K562 (cell line): ENCODE results near the gene FKRP. TPM values are rescaled to one million over a fixed set of nuclear protein-coding genes. Genes with fewer than 3 reads are reported as not detected.

Source experiments
- CCNT2 ChIP-seq: IDR thresholded peaks from 2 replicates; pipeline ENCODE4 v1.6.1; 2011; ENCODE audit warnings: borderline replicate concordance, low read depth, mild to moderate bottlenecking, moderate library complexity, mixed read lengths, low read length; ENCODE audit not compliant: insufficient read length; ENCODE audit errors: extremely low read depth
- CHD1 ChIP-seq: fragments of 200-600 bp; sonication (generic); IDR thresholded peaks from one replicate; pipeline ENCODE4 v1.6.1; 2012; ENCODE audit warnings: mild to moderate bottlenecking, moderate library complexity, low read length, inconsistent platforms
- EZH2 ChIP-seq: IDR thresholded peaks from 2 replicates; pipeline ENCODE4 v1.6.1; 2012; ENCODE audit warnings: low read depth, mild to moderate bottlenecking, inconsistent platforms, low read length, borderline replicate concordance
- HIVEP1 ChIP-seq: fragments of 250-450 bp; sonication (Bioruptor Pico); IDR thresholded peaks from 2 replicates; pipeline ENCODE4 v1.4.0; 2020; ENCODE audit warnings: mild to moderate bottlenecking
- KDM1A ChIP-seq, 2 experiments: fragments of 450-650 bp; IDR thresholded peaks; 2 replicates each; pipeline ENCODE4 v1.6.1; 2016; ENCODE audit warnings: mild to moderate bottlenecking in 2 of 2
- LARP7 ChIP-seq: fragments of 450-650 bp; IDR thresholded peaks from 2 replicates; pipeline ENCODE4 v1.6.1; 2016
- MTA3 ChIP-seq: fragments of 450-650 bp; formaldehyde crosslinking; IDR thresholded peaks from 2 replicates; pipeline ENCODE4 v1.6.1; 2017; ENCODE audit warnings: mild to moderate bottlenecking, borderline replicate concordance
- PCBP1 ChIP-seq: fragments of 200-400 bp; formaldehyde crosslinking; IDR thresholded peaks from 2 replicates; pipeline ENCODE4 v1.6.1; 2018; ENCODE audit warnings: mild to moderate bottlenecking, low read depth, low read length; ENCODE audit not compliant: poor library complexity, severe bottlenecking
- PHTF2 ChIP-seq: fragments of 250-450 bp; sonication (Bioruptor Pico); IDR thresholded peaks from 2 replicates; pipeline ENCODE4 v1.5.0; 2021; ENCODE audit warnings: mild to moderate bottlenecking
- STAT5A ChIP-seq: IDR thresholded peaks from 2 replicates; pipeline ENCODE4 v1.6.1; 2012; ENCODE audit warnings: low read length, inconsistent platforms, borderline replicate concordance
- TOE1 ChIP-seq, 2 experiments: fragments of 450-650 bp in 1 of 2; sonication (generic) in 1 of 2; formaldehyde crosslinking in 1 of 2; IDR thresholded peaks; 2 replicates each; pipeline versions ENCODE4 v1.7.1 to v1.8.0; 2016 to 2022; ENCODE audit warnings: borderline replicate concordance in 2 of 2, mild to moderate bottlenecking in 2 of 2, antibody characterized with exemption in 1 of 2, inconsistent platforms in 1 of 2, low read depth in 1 of 2, missing genetic modification reagents in 1 of 2, moderate library complexity in 1 of 2
- TSC22D4 ChIP-seq: fragments of 450-650 bp; IDR thresholded peaks from 2 replicates; pipeline ENCODE4 v1.6.1; 2016; ENCODE audit warnings: missing genetic modification characterization, missing biosample characterization, control low read depth
- YY1 ChIP-seq, 3 experiments: IDR thresholded peaks; 2 replicates each; pipeline ENCODE4 v1.6.1; 2011; ENCODE audit warnings: low read length in 2 of 3, mild to moderate bottlenecking in 2 of 3, moderate library complexity in 2 of 3, borderline replicate concordance in 1 of 3, control low read depth in 1 of 3, low read depth in 1 of 3; ENCODE audit not compliant: insufficient read depth in 3 of 3, insufficient replicate concordance in 2 of 3, control insufficient read depth in 1 of 3, insufficient read length in 1 of 3; ENCODE audit errors: extremely low read depth in 1 of 3
- ZNF354B ChIP-seq: fragments of 250-450 bp; sonication (Bioruptor Pico); IDR thresholded peaks from 2 replicates; pipeline ENCODE4 v1.4.0; 2020
- polyA plus RNA-seq, 8 experiments: library from polyadenylated mRNA; depleted of rRNA in 4 of 8; stranded (reverse) in 5 of 8; unstranded in 3 of 8; fragments of >200 nt; fragmentation: Nextera tagmentation in 2 of 8; fragmentation: Illumina TruSeq in 1 of 8; extraction: Ambion mirVana in 2 of 8; extraction: Trizol in 1 of 8; gene quantifications; 2 replicates each; pipeline versions ENCODE4 v1.2.1 to v1.2.3, GENCODE V29; 2011 to 2014; ENCODE audit warnings: inconsistent platforms in 1 of 8, missing spikeins in 1 of 8
- total RNA-seq, 7 experiments: library from RNA; depleted of rRNA in 6 of 7; stranded (reverse); fragments of >200 nt in 6 of 7; fragmentation: Illumina TruSeq in 2 of 7; extraction: Trizol in 2 of 7; gene quantifications; 2 replicates each; pipeline versions ENCODE4 v1.2.1 to v1.2.3, GENCODE V29; 2011 to 2021; ENCODE audit warnings: low replicate concordance in 1 of 7
- TF ChIP-seq, protein P1 (sequence below): conservative IDR thresholded peaks from 2 replicates; pipeline ENCODE4 v1.6.1; 2011; ENCODE audit warnings: low read depth, mild to moderate bottlenecking, low read length; ENCODE audit not compliant: control insufficient read depth
- TF ChIP-seq, protein P2 (sequence below): fragments of 250-450 bp; sonication (Bioruptor Pico); IDR thresholded peaks from 2 replicates; pipeline ENCODE4 v1.4.0; 2020; ENCODE audit warnings: mild to moderate bottlenecking
- TF ChIP-seq, protein P3 (sequence below): fragments of 450-650 bp; IDR thresholded peaks from 2 replicates; pipeline ENCODE4 v1.7.0; 2016; ENCODE audit warnings: borderline replicate concordance

Gene FKRP
- total and polyA plus RNA-seq, 9 of the 15 experiments (the other 6 are each of a cell fraction or from before 2014, with no cell fraction given), result 0.68 to 16.1 (median 6.5) TPM

DNA sequence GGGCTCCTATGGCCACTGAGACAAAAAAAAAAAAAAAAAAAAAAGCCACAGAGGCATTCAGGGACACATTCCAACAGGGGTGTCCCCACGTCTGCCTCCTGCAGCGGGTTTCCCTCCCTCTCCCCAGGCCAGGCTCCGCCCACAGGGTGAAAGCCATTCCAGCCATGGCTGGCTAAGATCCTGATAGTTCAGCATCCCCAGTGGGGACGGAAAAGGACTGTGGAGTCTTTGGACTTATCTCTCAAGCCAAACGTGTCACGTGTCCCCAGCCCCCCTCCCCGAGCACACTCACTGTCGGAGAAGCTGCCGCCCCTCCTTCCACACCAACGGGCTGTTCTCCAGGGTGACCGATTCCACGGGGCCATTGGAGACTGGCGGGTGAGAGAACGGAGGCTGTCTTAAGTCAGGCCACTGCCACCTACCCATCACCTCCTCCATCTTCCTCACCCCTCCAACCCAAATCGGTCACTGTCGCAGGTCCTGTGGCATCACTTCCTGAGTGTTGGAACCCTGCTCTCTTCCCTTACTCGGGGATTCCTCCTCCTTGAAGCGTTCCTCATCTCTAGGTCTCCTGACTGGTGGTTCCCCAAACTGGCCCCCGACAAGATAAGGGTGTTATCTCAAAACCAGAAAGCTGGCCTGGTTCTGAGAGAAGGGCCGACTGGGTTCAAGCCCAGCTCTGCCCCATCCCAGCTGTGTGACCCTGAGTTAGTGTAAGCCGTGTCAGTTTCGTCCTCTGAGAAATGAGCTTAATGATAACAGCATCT is 9.1 kb upstream of the FKRP start (continued):
- TF ChIP-seq PCBP1, result no peak
- TF ChIP-seq ZNF354B (CRISPR knock-in tag), result no peak
- TF ChIP-seq, protein P1, sequence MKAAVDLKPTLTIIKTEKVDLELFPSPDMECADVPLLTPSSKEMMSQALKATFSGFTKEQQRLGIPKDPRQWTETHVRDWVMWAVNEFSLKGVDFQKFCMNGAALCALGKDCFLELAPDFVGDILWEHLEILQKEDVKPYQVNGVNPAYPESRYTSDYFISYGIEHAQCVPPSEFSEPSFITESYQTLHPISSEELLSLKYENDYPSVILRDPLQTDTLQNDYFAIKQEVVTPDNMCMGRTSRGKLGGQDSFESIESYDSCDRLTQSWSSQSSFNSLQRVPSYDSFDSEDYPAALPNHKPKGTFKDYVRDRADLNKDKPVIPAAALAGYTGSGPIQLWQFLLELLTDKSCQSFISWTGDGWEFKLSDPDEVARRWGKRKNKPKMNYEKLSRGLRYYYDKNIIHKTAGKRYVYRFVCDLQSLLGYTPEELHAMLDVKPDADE, result no peak
- TF ChIP-seq MTA3, result 0 out of 2 replicates have a peak, but pooled peaks have one; percentile 54
- no peak for TF ChIP-seq LARP7
- peak in 1 of 3 experiments; percentile 36 for TF ChIP-seq YY1 (IDR thresholded peaks at IDR 0.05; ENCODE audit: borderline replicate concordance in 1 of 3, control insufficient read depth in 1 of 3, extremely low read depth in 1 of 3, insufficient read depth in 3 of 3, insufficient read length in 1 of 3, insufficient replicate concordance in 2 of 3, low read depth in 1 of 3, low read length in 2 of 3)
- peak; percentile 35 for TF ChIP-seq CCNT2
- TF ChIP-seq PHTF2 (CRISPR knock-in tag), result no peak
- peak; percentile 35; the same call in 1 of the 2 replicates for TF ChIP-seq STAT5A
- TF ChIP-seq, protein P2, sequence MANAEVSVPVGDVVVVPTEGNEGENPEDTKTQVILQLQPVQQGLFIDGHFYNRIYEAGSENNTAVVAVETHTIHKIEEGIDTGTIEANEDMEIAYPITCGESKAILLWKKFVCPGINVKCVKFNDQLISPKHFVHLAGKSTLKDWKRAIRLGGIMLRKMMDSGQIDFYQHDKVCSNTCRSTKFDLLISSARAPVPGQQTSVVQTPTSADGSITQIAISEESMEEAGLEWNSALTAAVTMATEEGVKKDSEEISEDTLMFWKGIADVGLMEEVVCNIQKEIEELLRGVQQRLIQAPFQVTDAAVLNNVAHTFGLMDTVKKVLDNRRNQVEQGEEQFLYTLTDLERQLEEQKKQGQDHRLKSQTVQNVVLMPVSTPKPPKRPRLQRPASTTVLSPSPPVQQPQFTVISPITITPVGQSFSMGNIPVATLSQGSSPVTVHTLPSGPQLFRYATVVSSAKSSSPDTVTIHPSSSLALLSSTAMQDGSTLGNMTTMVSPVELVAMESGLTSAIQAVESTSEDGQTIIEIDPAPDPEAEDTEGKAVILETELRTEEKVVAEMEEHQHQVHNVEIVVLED (CRISPR knock-in tag), result no peak
- TF ChIP-seq TOE1 (IDR thresholded peaks at IDR 0.05; ENCODE audit: borderline replicate concordance), result peak; percentile 93
- no peak for TF ChIP-seq TOE1 (CRISPR knock-in tag; IDR thresholded peaks at IDR 0.05; ENCODE audit: borderline replicate concordance, low read depth)
- no peak for TF ChIP-seq CHD1
- TF ChIP-seq HIVEP1 (CRISPR knock-in tag), result 0 out of 2 replicates have a peak, but pooled peaks have one; percentile 45
- TF ChIP-seq EZH2, result no peak
- TF ChIP-seq KDM1A (IDR thresholded peaks at IDR 0.05), result peak; percentile 65 to 68; a peak in 3 of 4 replicates
- TF ChIP-seq, protein P3, sequence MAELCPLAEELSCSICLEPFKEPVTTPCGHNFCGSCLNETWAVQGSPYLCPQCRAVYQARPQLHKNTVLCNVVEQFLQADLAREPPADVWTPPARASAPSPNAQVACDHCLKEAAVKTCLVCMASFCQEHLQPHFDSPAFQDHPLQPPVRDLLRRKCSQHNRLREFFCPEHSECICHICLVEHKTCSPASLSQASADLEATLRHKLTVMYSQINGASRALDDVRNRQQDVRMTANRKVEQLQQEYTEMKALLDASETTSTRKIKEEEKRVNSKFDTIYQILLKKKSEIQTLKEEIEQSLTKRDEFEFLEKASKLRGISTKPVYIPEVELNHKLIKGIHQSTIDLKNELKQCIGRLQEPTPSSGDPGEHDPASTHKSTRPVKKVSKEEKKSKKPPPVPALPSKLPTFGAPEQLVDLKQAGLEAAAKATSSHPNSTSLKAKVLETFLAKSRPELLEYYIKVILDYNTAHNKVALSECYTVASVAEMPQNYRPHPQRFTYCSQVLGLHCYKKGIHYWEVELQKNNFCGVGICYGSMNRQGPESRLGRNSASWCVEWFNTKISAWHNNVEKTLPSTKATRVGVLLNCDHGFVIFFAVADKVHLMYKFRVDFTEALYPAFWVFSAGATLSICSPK, result no peak
- no peak for TF ChIP-seq TSC22D4 (tag)
